ENCODE data around the gene FRY.

- no peak for TF ChIP-seq CTCF (IDR thresholded peaks at IDR 0.05)
- TF ChIP-seq POLR2A (IDR thresholded peaks at IDR 0.05): no peak
These were observed 277.9 kb downstream of the FRY start for GRCh38 chr13:32309312-32310133.
